ENCODE results near the gene DLG2. TPM values are rescaled to one million over a fixed set of nuclear protein-coding genes. Genes with fewer than 3 reads are reported as not detected.

DLG2 gene
- total RNA-seq, 1 donor from 2014 or later = 25.3 TPM

GRCh38 chr11:84675396-84676025, 951.6 kb downstream of the DLG2 start:
- no peak for DNase-seq (ENCODE audit: low spot score)

- peak; percentile 2 for DNase-seq (ENCODE audit: low spot score)
These were observed 953.4 kb downstream of the DLG2 start for GRCh38 chr11:84673753-84674152.

GRCh38 chr11:84671325-84671999, 955.7 kb downstream of the DLG2 start:
- no peak for DNase-seq (ENCODE audit: low spot score)

- DNase-seq (ENCODE audit: low spot score) = no peak
These were observed 963.4 kb downstream of the DLG2 start for GRCh38 chr11:84663731-84664130.

- DNase-seq (ENCODE audit: low spot score) = no peak
These were observed 966.7 kb downstream of the DLG2 start for GRCh38 chr11:84660257-84660977.

GRCh38 chr11:84655712-84656111, 971.4 kb downstream of the DLG2 start:
- no peak for DNase-seq (ENCODE audit: low spot score)

GRCh38 chr11:84648471-84648870, 978.7 kb downstream of the DLG2 start:
- DNase-seq (ENCODE audit: low spot score) = no peak

- no peak for DNase-seq (ENCODE audit: low spot score)
These were observed 981.0 kb downstream of the DLG2 start for GRCh38 chr11:84645988-84646694.

GRCh38 chr11:84642500-84642899, 984.6 kb downstream of the DLG2 start:
- DNase-seq (ENCODE audit: low spot score) = no peak

- DNase-seq (ENCODE audit: low spot score) = no peak
These were observed 992.8 kb downstream of the DLG2 start for GRCh38 chr11:84634309-84634708.

- DNase-seq (ENCODE audit: low spot score) = no peak
These were observed 998.1 kb downstream of the DLG2 start for GRCh38 chr11:84628871-84629620.

GRCh38 chr11:84626256-84626655, 1000.9 kb downstream of the DLG2 start:
- no peak for DNase-seq (ENCODE audit: low spot score)

GRCh38 chr11:84612645-84613044, 1014.5 kb downstream of the DLG2 start:
- DNase-seq (ENCODE audit: low spot score) = no peak

- DNase-seq (ENCODE audit: low spot score) = no peak
These were observed 1018.3 kb downstream of the DLG2 start for GRCh38 chr11:84608837-84609196.

- no peak for DNase-seq (ENCODE audit: low spot score)
These were observed 1018.9 kb downstream of the DLG2 start for GRCh38 chr11:84607975-84608836.

- DNase-seq (ENCODE audit: low spot score) = peak; percentile 7
These were observed 1032.5 kb downstream of the DLG2 start for GRCh38 chr11:84594602-84595001.

- no peak for DNase-seq (ENCODE audit: low spot score)
These were observed 1037.0 kb downstream of the DLG2 start for GRCh38 chr11:84590106-84590505.

GRCh38 chr11:84588131-84588829, 1038.9 kb downstream of the DLG2 start:
- DNase-seq (ENCODE audit: low spot score) = no peak

GRCh38 chr11:84583106-84583505, 1044.0 kb downstream of the DLG2 start:
- no peak for DNase-seq (ENCODE audit: low spot score)

- no peak for DNase-seq (ENCODE audit: low spot score)
These were observed 1046.1 kb downstream of the DLG2 start for GRCh38 chr11:84581083-84581482.

All from umbilical cord (tissue), 2 donors.